NT2/D1 (cell line): ENCODE results near the gene ADAMTS6.

Source experiments
- SUZ12 ChIP-seq: IDR thresholded peaks from 2 replicates; pipeline ENCODE4 v1.6.1; 2011; ENCODE audit not compliant: insufficient read length, insufficient read depth; ENCODE audit errors: extremely low read depth
- YY1 ChIP-seq: IDR thresholded peaks from 2 replicates; pipeline ENCODE4 v1.6.1; 2011; ENCODE audit not compliant: insufficient read length, insufficient read depth

DNA sequence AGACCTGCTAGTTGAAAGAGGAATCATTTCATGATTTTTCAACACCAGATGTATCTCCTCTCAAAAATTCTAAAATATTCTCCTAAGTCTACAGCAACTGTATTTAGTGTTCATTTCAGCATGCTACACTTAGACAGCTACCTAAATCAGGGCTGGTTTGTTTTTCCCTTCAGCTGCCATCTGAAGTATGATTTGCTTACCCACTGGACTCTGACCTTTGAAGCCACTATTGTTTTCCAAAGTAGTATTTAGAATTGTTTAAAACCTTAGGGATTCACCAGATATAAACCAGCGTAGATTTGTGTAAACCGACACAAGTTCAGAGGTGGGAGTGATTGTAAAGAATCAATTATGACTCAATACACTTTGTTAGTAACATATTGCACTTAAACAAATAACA lies 193.1 kb downstream of the ADAMTS6 start:
- no peak for TF ChIP-seq SUZ12
- TF ChIP-seq YY1 = no peak
